DMS153 treated with DMSO at 0.1 percent for 48 hours (cell line): ENCODE data around the gene OSBPL9.
"Not testable (repeated sequence)": the region's sequence is repeated elsewhere in the genome, so short reads cannot be mapped to it uniquely, and the experiment has no call there.

Experiments
- DNase-seq: peaks from one replicate; lab custom pipeline; 2025; ENCODE audit not compliant: unreplicated experiment; lab: John Stamatoyannopoulos, UW

Gene OSBPL9

DNA sequence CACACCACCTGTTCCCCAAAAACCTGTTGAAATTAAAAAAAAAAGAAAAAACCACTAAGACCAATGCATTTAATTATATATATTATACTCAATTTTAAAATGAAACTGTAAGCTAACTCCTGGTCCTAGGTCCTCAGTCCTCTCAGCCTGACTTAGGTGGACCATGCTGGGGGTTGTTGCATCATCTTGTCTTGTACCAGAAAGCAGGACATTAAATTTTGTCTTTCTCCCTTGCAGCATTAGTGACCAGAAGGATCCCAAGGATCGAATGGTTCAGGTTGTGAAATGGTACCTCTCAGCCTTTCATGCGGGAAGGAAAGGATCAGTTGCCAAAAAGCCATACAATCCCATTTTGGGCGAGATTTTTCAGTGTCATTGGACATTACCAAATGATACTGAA lies 164.0 kb downstream of the OSBPL9 start:
- no peak for DNase-seq

DNA sequence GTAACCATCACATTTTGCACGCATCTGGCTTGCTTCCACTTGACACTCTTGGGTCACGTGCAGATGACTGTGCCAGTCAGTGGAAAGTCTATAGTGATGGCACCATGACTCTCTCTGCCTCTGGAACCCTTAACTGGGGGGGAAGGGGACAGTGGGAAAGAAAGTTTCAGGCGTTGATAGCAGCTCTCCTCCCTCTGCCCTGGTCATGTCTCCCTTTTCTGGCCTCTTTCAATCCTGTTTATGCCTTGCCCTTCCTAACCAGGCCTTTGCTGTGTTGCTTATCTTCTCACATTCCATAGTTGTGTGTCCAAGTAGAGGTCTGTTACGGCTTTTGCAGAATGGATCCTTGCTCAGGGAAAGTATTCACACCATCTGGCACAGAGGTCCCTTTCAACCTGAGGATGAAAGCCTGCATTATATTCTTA lies 168.1 kb downstream of the OSBPL9 start:
- DNase-seq = no peak

GRCh38 chr1:51788938-51789337 lies 172.0 kb downstream of the OSBPL9 start:
- no peak for DNase-seq

- no peak for DNase-seq
Observed at GRCh38 chr1:51789342-51789741, 172.4 kb downstream of the OSBPL9 start.

GRCh38 chr1:51790385-51790784 lies 173.5 kb downstream of the OSBPL9 start:
- DNase-seq = no peak

DNA sequence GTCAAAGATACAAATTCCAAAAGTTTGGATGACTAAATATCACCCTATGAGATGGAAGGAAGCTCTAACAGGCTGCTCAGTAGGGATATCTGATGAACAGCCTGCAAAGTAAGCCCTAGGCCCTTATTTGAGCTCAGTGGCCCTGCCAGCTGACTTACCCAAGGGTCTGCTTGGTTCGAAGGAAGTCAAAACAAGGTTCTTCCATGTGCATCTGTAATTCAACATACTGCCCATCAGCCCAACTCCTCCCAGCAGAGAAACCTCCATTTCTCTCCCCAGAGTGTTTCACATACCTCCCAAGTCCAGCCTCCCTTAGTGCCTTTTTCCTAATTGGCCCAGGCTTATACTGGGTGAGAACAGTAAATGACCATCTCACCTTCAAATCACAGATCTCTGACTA lies 175.0 kb downstream of the OSBPL9 start:
- no peak for DNase-seq

- no peak for DNase-seq
Observed at GRCh38 chr1:51792864-51793263, 176.0 kb downstream of the OSBPL9 start.

GRCh38 chr1:51794260-51794659 lies 177.4 kb downstream of the OSBPL9 start:
- DNase-seq = no peak

DNA sequence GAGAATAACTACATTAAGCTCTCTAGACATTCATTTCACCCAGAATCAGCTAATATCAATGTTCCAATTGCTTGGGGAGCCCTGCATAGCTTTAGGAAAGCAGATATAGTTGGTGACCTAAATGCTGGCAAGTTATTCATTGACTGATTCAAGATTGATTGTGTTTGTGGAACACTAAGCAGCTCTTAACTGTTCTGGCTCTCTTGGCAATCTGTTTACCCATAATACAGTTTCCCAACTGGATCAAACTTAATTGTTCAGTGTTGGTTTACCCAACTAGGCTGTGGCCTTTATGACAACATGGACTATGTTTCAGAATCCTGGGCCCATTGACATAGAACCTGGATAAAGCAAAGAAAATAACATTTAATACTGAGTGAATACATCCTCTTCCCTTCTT lies 178.0 kb downstream of the OSBPL9 start:
- DNase-seq = no peak

- DNase-seq = no peak
Observed at GRCh38 chr1:51799372-51799771, 182.5 kb downstream of the OSBPL9 start.

- no peak for DNase-seq
Observed at GRCh38 chr1:51814513-51814912, 197.6 kb downstream of the OSBPL9 start.

- DNase-seq = no peak
Observed at GRCh38 chr1:51818487-51818886, 201.6 kb downstream of the OSBPL9 start.

DNA sequence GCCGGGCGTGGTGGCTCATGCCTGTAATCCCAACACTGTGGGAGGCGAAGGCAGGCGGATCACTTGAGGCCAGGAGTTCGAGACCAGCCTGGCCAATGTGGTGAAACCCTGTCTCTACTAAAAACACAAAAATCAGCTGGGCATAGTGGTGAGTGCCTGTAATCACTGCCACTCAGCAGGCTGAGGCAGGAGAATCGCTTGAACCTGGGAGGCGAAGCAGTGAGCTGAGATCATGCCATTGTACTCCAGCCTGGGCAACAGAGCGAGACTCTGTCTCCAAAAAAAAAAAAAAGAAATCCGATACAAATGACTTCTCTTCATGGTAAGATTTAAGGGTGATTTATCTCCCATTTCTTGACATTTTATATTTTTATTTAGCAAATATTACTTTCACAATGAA lies 202.1 kb downstream of the OSBPL9 start:
- not testable (repeated sequence) for DNase-seq

DNA sequence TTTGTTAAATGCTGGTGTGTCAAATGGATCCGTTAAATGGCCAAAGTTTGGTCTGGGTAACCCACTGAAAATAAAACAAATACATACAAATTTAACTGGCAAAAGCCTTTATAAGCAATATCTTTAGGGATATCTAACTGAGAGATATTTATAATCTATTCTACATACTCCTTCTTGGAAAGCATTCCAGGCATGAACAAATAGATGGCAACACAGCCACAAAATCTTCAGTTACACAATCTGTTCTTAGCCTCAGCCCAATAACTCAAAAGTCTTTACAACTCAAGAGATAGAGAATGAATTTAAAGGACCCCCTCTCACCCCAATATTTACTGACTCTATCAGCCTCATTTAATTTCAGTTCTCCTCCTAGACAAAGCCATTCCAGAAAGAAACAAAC lies 202.9 kb downstream of the OSBPL9 start:
- DNase-seq = no peak

DNA sequence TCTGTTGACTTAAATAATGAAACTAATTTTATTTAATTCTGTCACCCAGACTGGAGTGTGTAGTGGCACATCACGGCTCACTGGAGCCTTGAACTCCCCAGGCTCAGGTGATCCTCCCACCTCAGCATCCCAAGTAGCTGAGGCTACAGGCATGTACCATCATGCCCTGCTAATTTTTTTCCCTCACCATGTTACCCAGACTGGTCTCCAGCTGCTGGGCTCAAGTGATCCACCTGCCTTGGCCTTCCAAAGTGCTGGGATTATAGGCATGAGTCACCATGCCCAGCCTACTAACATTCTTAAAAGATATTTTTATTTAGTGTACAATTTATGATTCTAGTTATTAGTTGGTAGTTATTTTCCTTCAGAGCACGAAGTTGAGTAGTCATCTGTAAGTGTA lies 212.2 kb downstream of the OSBPL9 start:
- no peak for DNase-seq

DNA sequence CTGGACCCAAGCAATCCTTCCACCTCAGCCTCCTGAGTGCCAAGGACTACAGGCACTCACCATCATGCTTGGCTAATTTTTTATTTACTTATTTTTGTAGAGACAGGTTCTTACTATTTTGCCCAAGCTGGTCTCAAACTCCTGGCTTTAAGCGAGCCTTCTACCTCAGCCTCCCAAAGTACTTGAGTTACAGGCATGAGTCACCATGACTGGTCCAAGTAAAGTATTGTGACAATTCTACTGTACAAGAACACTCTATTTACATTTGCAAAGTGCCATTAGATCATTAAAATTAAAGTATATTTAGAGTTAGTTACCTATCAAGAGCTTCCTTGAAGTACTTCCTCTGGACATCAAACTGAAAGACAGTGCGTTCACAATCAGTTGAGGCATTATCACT lies 216.8 kb downstream of the OSBPL9 start:
- DNase-seq = no peak

- no peak for DNase-seq
Observed at GRCh38 chr1:51837243-51837642, 220.4 kb downstream of the OSBPL9 start.
